Kidney epithelial cell (primary cell): ENCODE data around the gene EIF3A. TPM values are rescaled to one million over a fixed set of nuclear protein-coding genes. Genes with fewer than 3 reads are reported as not detected.

ENCODE experiments used
- DNase-seq: peaks from one replicate; pipeline ENCODE4 v3.0.0-alpha.2; 2010; ENCODE audit warnings: low read depth
- H3K27me3 ChIP-seq: 2 replicates; pipeline ENCODE4 v1.6.0; 2011; ENCODE audit warnings: low read length; ENCODE audit not compliant: control insufficient read depth, insufficient read depth
- H3K36me3 ChIP-seq: 2 replicates; pipeline ENCODE4 v1.5.1; 2011; ENCODE audit warnings: low read length; ENCODE audit not compliant: control insufficient read depth, insufficient read depth
- H3K4me3 ChIP-seq: 2 replicates; pipeline ENCODE4 v1.5.1; 2011; ENCODE audit warnings: low read depth, mild to moderate bottlenecking, control low read depth, low read length
- CTCF ChIP-seq: IDR thresholded peaks from 2 replicates; pipeline ENCODE4 v1.5.1; 2011; ENCODE audit warnings: mild to moderate bottlenecking, moderate library complexity, low read length, control low read depth, inconsistent platforms; ENCODE audit not compliant: insufficient read depth, poor library complexity, severe bottlenecking
- total RNA-seq: library from RNA; depleted of rRNA; stranded (reverse); fragments of >200 nt; gene quantifications from 2 replicates; pipeline ENCODE4 v1.2.3, GENCODE V29; 2015

The EIF3A gene
- total RNA-seq, 1 donor from 2014 or later, result 140 TPM

DNA sequence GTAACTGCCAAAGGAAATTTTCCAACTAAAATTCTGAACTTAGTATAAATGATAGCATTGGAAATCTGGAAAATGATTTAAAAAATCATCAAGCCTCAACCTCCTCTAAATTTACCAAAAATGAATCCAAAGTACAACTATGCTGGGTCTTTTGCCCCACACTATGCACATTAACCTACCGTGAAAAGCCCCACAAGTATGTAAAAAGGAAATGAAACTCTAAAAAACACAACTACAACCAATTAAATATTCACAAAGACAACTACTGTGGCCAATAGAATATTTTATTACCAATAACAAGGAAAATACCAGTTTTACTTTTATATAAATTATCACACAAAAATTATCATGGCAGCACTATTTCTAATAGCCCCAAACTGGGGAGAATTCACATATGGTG, 19.3 kb downstream of the EIF3A start:
- Histone ChIP-seq H3K27me3 (no peaks in the 10 kb centered on the region), H3K4me3 (no peak overlapping the region), H3K36me3 (no peaks in the 10 kb centered on the region)
- no peak for DNase-seq
- TF ChIP-seq CTCF, result no peak

- Histone ChIP-seq H3K36me3 (no peaks in the 10 kb centered on the region), H3K27me3 (no peaks in the 10 kb centered on the region), H3K4me3 (no peak overlapping the region)
- no peak for TF ChIP-seq CTCF
- DNase-seq, result no peak
These were observed 20.5 kb downstream of the EIF3A start for GRCh38 chr10:119060107-119060506.

DNA sequence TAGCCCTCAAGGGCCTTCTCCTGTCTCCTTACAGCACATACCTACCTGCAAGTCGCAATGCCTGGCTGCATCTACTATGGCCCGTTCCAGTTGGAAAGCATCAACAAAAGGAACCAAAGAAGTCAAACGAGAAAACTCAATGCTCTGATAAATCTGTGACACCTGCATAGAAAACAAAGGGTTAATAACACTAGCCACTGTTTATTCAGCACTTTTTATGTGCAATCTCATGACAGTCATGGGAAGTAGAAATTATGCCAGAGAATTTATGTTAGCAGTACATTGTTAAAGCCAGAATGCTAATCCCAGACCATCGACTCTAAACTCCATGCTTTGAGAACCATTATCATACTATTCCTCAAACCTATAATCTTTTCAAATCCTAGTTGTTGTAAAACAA, 21.1 kb downstream of the EIF3A start:
- no peaks in the 10 kb centered on the region for H3K27me3 ChIP-seq
- no peaks in the 10 kb centered on the region for H3K36me3 ChIP-seq
- no peak overlapping the region for H3K4me3 ChIP-seq
- TF ChIP-seq CTCF, result no peak
- DNase-seq, result no peak

DNA sequence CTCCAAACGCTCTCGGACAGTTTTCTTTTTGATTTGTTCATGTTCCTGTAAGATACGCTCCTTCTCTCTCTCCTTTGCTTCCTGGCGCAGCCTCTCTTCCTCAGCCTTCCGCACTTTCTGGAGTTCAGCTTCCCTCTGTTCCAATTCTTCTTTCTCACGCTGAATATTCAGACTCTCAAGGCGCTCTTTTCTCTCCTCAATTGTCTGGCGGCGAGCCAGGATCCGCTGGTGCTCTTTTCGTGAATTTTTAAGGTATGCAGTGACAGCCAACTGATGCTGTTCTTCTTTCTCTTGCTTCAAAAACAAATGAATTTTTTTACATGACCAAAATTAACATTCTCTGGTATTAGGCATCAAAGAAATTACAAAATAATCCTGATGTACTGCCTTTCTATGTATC, 22.6 kb downstream of the EIF3A start:
- no peak for DNase-seq
- no peak for TF ChIP-seq CTCF
- Histone ChIP-seq H3K4me3 (no peak overlapping the region), H3K36me3 (peaks cover 1% of the 10 kb centered on the region), H3K27me3 (no peaks in the 10 kb centered on the region)

- DNase-seq, result no peak
- Histone ChIP-seq H3K27me3 (no peaks in the 10 kb centered on the region), H3K4me3 (no peak overlapping the region), H3K36me3 (peaks cover 1% of the 10 kb centered on the region)
- no peak for TF ChIP-seq CTCF
These were observed 25.1 kb downstream of the EIF3A start for GRCh38 chr10:119055472-119055871.

- H3K27me3 ChIP-seq, result no peaks in the 10 kb centered on the region
- DNase-seq, result no peak
- H3K36me3 ChIP-seq, result peaks cover 1% of the 10 kb centered on the region
- H3K4me3 ChIP-seq, result no peak overlapping the region
- no peak for TF ChIP-seq CTCF
These were observed 28.8 kb downstream of the EIF3A start for GRCh38 chr10:119051775-119052174.
